Measurements from ENCODE around the gene ZFAND3. TPM values are rescaled to one million over a fixed set of nuclear protein-coding genes. Genes with fewer than 3 reads are reported as not detected.

The ZFAND3 gene
- total and polyA plus RNA-seq, 2 donors (not counting 3 experiments of a cell fraction or from before 2014, with no cell fraction given): 15.4 to 54.2 TPM

- ChIA-PET POLR2A (interaction anchor here (1.2 kb wide), 1 partner anchor 70 kb away, joined by 3 read pairs; no protein-coding TSS in a partner anchor), CTCF (interaction anchor here (1.1 to 2.3 kb wide), 4 partner anchors 14 to 30 kb away, joined by 3 to 7 read pairs (median 4); no protein-coding TSS in a partner anchor)
- no peak for FAIRE-seq
- BruUV-seq (replicated peaks): no TSS peak
- H2AFZ ChIP-seq (ENCODE audit: low read depth, low read length): no peak overlapping the region
- peaks cover 18% of the 10 kb centered on the region for H4K20me1 ChIP-seq (replicated peaks; ENCODE audit: control insufficient read depth, extremely low read depth, insufficient read depth, low read length)
- H3K9ac ChIP-seq (replicated peaks; ENCODE audit: extremely low read depth, insufficient read depth, low read length): no peak overlapping the region
- DNase-seq (ENCODE audit: low read depth, low spot score): peak; percentile 56
- no peaks in the 10 kb centered on the region for H3K36me3 ChIP-seq (ENCODE audit: control insufficient read depth in 2 of 2, extremely low read depth in 1 of 2, insufficient read depth in 2 of 2, low read length in 2 of 2)
- no peaks in the 10 kb centered on the region for H3K27me3 ChIP-seq (ENCODE audit: control insufficient read depth in 2 of 2, insufficient read depth in 2 of 2, low read length in 2 of 2)
- peaks cover 81% of the 10 kb centered on the region for H3K79me2 ChIP-seq (ENCODE audit: control insufficient read depth, insufficient read depth, low read length)
- peak overlapping the region; percentile 32 for H3K4me2 ChIP-seq (ENCODE audit: insufficient read depth, low read length)
- no peaks in the 10 kb centered on the region for H3K9me1 ChIP-seq (replicated peaks; ENCODE audit: control insufficient read depth, extremely low read depth, insufficient read depth, low read length)
- no peaks in the 10 kb centered on the region for H3K9me3 ChIP-seq (replicated peaks; ENCODE audit: control insufficient read depth, insufficient read depth, low read length)
- H3K4me3 ChIP-seq (replicated peaks in 1 of 3; ENCODE audit: insufficient read depth in 1 of 3, low read depth in 1 of 3, low read length in 3 of 3): no peak overlapping the region
- intact Hi-C loops (cut with micrococcal nuclease) (no loop called here), dilution Hi-C loops (cut with MboI; ENCODE audit: extremely low pct_ligation_motif_present, low sequenced_read_pairs) (no loop called here)
- no peak overlapping the region for H3K27ac ChIP-seq (ENCODE audit: insufficient read depth, low read depth, low read length)
- TF ChIP-seq FOS (IDR thresholded peaks at IDR 0.05; ENCODE audit: borderline replicate concordance, insufficient read depth, low read length) (peak; percentile 37), POLR2A (IDR thresholded peaks at IDR 0.05; ENCODE audit: low read depth, low read length) (no peak), MAX (IDR thresholded peaks at IDR 0.05; ENCODE audit: insufficient read depth, insufficient read length) (no peak), POLR2AphosphoS5 (IDR thresholded peaks at IDR 0.05; ENCODE audit: insufficient read depth, low read depth, low read length) (no peak), EZH2 (IDR thresholded peaks at IDR 0.05; ENCODE audit: borderline replicate concordance, low read depth, low read length, severe bottlenecking) (no peak), CTCF (IDR thresholded peaks at IDR 0.05; ENCODE audit: extremely low read depth in 1 of 2, insufficient read depth in 1 of 2, low read depth in 1 of 2, low read length in 2 of 2) (no peak)
- H3K4me1 ChIP-seq (ENCODE audit: control insufficient read depth, extremely low read depth, insufficient read depth, low read length): peaks cover 17% of the 10 kb centered on the region
Observed at GRCh38 chr6:37889051-37889450, 69.5 kb downstream of the ZFAND3 start.
